DMS153 (cell line): ENCODE results near the gene IARS2.
A peak's percentile ranks its signal among the peaks of the same experiment; 100 is the strongest.
"Not testable (repeated sequence)": the region's sequence is repeated elsewhere in the genome, so short reads cannot be mapped to it uniquely, and the experiment has no call there.

ENCODE experiments used
- DNase-seq: peaks from one replicate; lab custom pipeline; 2025; lab: John Stamatoyannopoulos, UW

Gene IARS2

DNA sequence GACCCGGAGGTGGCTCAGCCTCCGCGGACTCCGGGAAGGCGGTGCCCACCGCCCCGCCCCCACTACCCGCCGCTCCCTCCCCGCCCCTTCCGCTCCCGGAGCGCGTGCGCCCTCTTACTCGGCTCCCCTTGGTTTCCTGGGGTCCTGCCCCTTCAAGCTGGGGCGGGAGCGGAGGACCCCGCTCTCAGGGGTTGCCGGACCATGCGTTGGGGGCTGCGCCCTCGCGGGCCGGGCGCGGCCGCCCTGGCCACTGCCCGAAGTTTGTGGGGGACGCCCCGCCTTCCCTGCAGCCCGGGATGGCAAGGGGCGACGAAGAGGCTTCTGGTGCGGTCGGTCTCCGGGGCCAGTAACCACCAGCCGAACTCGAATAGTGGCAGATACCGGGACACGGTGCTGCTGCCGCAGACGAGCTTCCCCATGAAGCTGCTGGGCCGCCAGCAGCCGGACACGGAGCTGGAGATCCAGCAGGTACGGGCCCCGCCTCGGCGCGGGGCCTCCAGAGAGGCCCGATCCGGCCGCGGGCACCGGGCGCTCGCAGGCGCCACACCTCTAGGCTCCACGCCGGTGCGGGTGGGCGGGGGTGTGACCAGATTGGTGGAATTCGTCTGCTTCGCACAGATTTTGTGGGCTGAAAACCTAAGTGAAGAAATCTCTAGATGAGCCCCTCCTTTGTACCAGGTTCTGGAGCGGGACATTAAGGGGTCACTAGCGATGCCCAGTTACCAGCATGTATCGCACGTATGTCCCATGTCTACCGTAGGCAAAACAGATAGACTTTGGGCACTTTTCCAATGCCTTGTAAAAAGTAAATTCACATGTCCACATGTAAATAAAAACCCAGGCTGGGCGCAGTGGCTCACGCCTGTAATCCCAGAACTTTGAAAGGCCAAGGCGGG lies at the start of gene IARS2:
IARS2 (plus strand) TSS at position 117 of the 896 bp plus-strand sequence; CDS start at position 202, 85 bp downstream.
- peak; percentile 77 for DNase-seq

DNA sequence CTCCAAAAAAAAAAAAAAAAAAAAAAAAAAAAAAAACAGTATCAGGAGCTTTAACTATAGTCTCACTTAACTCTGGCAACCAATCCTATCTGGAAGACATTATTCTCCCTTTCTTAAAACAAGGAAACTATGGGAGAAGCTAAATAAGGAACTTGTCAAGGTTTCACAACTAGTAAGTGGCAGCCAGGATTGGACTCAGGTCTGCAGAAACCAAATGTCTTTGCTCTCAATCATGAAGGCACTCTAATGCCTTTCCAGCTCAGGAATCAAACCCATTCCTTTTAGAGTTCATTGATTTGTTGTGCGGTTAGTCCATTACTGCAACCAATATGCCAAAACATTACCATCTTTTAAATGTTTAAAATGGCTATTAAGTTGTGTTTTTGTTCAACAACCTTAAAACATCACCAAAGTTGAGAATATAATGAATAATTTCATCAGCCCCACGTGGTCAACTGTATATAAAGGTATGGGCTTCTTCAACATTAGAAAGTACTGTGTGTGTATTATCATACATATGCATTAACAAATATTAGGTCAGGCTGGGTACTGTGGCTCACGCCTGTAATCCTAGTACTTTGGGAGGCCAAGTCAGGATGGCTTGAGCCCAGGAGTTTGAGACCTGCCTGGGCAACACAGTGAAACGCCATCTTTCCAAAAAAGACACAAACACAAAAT lies 49.1 kb upstream of the IARS2 start:
- no peak for DNase-seq

DNA sequence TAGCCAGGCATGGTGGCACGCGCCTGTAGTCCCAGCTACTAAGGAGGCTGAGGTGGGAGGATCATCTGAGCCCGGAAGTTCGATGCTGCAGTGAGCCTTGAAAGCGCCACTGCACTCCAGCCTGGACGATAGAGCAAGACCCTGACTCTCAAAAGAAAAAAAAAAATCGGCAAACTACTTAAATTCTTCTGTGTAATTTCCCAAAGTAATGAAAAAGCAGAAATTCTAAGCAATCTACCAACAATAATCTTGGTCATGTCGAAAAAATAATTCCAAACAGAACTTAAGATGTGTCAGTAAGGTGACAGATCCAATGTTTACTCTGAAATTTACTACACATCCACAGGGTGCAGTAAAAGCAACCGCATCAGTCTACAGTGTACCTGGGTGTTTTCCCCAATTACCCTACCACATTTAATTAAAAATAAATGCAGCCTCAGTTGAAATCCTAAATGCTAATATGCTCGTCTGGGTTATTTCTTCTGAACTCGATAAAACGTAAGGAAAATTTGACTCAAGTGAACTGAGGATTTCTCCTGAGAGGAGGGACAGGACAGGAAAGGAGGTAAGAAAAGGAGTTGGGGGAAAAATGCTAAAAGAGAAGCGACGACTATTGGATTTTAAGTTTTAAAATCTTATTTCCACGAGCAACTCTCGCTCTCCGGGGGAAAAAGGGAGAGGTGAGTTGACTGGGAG lies 48.4 kb upstream of the IARS2 start:
- peak; percentile 9 for DNase-seq

DNA sequence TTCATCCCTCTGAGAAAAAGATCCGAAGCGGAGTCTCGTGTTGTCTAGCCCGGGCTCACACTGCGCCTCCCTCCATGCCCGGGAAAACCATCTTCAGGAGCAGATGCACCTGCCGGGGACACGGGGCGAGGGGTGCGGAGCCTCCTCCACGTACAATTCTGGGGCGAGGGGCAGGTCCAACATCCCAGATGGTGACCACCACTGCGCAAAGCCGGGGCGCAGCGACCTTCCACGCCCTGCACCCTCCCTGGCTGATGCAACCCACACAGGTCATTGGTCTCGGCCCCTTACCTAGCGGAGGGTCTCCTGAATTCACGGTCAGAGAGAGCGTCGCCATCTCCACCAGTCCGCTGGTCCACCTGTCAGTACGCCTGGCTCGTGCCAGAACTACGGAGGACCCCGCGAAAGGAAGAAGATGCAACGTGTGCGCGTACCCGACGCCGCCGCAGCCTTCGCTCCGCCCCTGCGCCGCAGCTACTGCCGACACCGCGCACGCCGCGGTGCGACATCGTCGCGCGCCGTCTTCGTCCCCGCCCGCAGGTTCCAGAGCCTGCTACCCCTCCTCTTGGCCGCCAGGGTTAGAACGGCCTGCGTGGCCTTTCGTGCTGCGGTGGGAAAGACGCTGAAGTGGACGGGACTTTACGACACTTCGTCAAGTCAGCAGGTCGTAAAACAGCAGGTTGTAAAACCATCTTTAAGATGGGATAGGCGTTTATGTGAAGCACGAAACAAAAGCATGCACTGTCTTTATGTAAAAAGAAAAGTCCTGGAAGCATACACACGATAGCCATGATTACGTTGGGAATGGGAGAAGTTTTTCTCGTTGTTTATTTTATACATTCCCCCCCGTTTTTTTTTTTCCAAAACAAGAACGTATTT lies 47.6 kb upstream of the IARS2 start, which contains the start of gene EPRS1:
EPRS1 (minus strand) TSS at position 454 of the 879 bp plus-strand sequence; CDS start at position 337, 117 bp downstream.
- peak; percentile 97 for DNase-seq

DNA sequence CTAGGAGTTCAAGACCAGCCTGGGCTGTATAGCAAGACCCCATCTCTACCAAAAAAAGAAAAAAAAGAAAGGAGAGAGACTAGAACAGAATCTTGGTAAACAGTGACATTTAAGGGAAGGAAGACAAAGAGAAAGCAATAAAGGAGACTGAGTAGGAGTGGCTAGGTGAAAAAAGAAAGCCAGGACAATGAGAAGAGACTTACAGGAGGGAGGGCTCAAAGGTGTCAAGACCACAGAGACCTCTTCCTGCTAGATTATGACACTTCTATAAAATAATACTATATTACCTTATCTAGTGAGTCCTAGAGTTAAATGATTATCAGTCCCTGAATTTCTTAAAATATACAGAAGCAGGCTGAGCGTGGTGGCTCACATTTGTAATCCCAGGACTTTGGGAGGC lies 37.6 kb upstream of the IARS2 start:
- no peak for DNase-seq

DNA sequence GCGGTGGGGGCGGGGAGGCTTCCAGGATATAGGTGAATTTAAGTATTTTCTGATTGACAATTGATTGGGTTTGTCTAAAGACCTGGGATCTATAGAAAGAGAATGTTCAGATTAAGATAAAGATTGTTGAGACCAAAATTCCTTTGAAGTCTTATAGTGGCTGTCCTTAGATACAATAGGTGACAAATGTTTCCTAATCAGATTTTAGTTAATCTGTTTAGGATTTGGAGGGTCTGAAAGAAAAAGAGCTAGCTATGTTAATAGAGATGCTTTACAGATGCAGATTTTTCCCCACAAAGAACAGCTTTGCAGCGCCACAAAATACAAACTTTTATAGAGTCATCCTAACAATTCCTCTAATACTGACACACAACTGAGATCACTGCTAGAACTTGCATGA lies 33.1 kb upstream of the IARS2 start:
- no peak for DNase-seq

DNA sequence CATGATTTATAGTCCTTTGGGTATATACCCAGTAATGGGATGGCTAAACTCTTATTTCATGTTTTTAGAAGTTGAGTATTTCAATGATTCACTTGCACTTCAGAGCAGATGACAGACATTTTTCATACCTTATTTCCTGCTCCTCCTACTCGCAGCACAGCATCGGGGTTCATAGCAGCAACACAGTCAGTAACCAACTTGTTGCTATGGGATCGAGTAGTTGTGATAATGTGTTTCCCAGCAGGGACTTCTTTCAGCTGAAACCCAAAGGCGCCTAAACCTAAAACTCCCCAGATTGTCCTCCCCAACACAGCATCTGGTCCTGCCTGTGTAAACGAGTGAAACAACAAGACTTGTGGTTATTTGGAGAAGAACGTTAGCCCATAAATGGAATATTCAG lies 31.3 kb upstream of the IARS2 start:
- DNase-seq: no peak

DNA sequence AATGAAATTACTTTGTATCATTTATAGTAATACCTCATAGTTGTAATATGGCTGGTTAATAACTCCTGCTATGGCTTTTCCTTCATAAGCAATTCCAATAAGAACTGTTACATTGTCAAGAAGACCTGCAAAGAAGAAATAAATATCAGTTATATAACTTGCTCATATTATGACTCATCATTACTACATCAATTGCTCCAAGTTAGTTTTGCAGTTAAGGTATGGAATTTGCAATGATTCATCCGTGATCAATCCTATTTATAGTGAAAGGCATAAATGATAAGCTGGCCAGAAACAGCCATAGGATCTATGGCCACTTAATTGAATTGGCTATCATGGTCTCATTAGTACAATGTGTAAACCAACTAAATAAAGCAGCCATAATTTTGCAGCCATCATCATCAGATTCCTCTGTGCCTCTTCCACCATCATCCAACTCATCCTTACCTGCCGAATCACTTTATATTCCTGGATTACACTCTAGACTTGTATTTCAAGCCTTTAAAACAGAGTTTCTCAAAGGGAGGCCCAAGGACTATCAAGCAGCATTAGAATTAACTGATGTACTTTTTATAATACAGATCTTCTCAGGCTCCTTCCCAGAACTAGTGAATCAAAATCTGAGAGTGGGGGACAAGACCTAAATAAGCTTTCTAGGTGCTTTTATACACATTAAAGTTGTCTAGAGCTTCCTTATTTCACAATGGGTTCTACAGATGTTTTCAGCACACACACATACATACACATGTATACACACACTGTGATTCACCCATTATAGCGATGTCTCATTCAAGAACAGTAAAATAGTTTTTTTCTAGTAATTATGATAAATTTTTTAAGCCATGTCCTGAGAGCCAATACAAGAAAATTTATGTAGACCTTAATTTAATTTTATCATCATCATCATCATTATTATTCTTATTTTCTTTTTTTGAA lies 26.4 kb upstream of the IARS2 start:
- no peak for DNase-seq

DNA sequence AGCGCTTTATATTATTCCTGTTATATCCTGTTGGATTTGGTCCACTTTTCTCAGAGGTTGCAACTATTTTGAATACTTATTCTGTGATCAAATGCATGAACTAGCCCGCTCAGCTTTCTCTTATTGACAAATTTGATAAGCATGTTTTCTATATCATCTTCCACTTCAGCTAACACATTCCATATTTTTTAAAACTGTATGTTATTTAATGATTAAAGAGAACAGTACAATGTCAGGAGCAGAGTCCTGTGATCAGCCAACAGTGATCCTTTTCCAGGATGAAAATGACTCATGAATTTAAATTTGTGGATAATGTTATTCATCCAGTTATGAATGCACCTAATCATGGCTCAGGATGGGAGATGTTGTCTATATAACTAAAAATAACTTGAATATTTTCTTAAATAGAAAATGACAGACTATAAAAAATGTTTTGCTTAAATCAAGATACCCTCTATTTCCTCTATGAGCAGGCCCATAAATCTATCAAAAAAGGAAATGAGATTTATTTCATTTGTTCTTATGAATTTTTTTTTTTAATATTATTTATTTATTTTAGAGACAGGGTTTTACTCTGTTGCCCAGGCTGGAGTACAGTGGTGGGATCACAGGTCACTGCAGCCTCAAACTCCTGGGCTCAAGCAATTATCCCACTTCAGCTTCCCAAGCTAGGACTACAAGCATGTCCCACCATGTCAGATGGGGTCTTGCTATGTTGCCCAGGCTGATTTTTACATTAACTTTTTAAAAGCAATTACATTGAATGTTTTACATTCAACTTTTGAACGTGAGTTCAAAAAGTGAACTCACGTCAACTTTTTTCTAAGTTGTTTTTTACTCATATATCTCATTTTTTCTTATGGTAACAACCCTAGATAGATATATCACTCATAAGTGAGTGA lies 16.8 kb upstream of the IARS2 start:
- no peak for DNase-seq

DNA sequence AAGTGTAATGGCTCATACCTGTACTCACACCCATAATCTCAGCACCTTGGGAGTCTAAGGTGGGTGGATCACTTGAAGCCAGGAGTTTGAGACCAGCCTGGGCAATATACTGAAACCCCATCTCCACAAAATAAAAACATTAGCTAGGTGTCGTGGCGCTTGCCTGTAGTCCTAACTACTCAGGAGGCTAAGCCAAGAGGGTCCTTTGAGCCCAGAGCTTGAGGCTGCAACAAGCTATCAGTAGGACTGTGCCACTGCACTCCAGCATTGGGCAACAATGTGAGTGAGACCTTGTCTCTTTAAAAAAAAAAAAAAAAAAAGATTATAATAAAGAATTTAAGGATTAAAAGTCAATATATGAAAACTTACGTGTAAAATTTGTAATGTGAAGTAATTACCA lies 16.0 kb upstream of the IARS2 start:
- DNase-seq: no peak

DNA sequence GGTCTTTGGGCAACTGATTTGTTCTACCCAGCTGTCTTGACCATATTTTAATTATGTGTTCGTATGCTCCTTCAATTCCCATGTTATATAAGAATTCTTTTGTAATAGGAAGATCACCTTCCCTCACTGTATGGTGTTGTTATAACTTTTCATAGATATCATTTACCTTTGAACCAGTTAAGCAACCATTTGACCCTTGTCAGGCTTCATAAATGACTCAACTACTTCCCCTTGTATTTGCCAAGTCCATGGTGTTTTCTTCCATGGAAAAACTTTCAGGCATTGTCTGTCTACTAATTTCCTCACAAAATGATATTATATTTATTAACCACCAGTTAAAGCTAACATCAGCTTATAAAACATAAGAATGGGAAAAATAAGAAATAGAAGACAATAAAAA lies 9.5 kb upstream of the IARS2 start:
- no peak for DNase-seq

DNA sequence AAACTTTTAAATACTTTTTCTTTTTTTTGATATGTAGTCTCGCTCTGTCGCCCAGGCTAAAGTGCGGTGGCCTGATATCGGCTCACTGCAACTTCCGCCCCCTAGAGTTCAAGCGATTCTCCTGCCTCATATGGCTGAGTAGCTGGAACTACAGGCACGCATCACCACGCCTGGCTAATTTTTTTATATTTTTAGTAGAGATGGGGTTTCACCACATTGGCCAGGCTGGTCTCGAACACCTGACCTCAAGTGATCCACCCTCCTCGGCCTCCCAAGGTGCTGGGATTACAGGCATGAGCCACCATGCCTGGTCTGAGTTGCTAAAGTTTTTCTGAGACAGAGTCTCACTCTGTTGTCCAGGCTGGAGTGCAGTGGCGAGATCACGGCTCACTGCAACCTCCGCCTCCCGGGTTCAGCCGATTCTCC lies 7.7 kb upstream of the IARS2 start:
- not testable (repeated sequence) for DNase-seq

DNA sequence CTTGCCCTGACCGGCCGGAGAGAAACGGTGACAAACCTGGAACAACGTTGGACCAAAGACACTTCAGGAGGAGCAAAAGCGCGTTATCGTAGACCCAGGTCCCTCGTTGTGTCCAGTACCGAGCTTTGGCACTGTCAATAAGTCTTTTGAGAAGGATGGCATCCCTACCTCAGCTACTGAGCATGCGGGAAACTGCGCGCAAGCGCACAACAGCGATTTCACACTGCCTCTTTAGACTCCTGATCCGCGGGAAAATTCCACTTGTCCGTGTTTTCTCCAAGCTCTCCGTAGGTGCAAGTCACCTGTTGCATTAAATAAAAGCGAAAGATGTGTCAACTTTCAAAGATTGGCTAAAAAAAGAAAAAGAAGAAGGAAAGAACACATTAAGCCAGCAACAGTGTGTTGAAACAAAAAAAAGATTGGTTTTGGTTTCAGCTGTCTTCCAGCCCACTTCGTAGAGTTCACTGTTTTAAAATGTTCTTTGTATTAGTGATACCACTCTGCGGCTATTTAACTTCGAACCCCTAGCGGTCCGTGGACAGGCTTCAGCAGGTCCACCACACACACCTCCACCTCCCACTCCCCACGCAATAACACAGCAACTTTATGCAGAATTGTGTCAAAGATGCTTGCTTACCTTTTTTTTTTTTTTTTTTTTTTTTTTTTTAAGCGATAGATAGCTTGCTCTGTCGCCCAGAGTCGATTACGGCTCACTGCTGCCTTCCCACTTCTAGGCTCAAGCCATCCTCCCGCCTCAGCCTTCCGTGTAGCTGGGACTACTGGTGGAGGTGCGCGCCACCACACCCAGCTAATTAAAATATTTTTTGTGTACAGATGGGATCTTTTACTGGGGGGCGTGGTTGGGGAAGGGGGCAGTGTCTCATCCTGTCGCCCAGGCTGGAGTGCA lies 4.0 kb upstream of the IARS2 start, which contains the start of gene BPNT1:
BPNT1 (minus strand) TSS at position 139 of the 907 bp plus-strand sequence. CDS start 9,942 bp downstream, outside the sequence.
- DNase-seq: peak; percentile 97

DNA sequence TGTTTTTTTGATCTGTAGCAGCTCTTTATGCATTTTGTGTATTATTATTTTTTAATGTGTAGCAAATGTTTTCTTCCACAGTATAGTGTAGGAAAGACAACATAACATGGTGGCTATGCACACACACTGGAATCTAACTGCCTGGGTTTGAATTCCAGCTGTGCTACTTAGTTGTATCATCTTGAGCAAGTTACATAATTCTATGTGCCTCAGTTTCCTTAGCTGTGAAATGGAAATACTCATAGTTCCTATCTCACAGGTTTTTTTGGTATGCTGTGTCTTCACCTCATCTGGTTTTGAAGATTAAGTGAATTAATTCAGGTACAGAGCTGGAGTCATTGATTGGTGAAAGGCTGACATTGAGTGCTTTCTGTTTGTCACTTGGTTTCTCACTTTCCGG lies 1.2 kb upstream of the IARS2 start:
- DNase-seq: no peak

DNA sequence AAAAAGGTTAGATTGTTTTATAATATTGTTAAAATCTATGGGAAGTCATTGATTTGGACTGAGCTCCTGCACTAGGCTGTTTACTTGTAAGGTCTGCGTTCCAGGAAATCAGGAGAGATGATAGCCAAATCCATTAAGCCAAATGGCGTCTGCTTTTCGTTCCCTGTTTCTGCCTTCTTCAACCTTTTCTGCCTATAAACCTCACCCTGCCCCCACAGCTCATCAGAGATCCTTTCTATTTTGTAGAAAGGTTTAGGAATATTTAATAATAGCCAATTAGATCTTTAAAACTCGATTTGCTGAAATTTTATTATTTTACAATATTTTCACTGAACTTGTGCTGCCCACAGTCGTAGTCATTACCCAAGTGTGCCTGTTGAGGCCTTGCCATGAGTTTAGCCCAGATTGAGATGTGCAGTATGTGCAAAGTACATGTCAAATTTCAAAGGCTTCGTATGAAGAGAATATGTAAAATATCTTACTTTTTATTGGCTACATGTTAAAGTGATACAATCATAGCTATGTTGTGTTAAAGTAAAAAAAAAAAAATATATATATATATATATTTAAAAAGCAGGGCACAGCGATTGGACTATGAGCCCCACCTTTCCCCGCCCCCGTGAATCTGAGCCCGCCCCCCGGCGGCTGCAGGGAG lies 444 bp upstream of the IARS2 start:
- DNase-seq: peak; percentile 54

DNA sequence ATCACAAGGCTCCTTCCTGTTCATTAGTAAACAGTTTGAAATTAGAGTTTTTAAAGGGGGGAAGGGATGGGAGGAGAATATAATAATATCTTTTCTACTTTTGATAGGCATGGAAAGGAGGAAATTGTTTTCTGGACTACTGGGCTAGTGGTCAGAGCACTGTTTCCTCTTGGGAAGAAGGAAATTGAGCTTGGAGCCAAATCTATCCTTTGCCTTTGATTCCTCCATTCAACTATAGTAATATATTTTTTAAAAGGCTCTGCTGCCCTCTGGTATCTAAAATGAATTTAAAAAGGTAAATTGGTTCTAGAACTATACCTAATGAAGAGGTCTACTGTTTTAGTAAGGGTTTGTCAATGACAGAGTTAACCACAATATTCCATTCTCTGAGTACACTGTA lies 5.9 kb downstream of the IARS2 start:
- DNase-seq: no peak

DNA sequence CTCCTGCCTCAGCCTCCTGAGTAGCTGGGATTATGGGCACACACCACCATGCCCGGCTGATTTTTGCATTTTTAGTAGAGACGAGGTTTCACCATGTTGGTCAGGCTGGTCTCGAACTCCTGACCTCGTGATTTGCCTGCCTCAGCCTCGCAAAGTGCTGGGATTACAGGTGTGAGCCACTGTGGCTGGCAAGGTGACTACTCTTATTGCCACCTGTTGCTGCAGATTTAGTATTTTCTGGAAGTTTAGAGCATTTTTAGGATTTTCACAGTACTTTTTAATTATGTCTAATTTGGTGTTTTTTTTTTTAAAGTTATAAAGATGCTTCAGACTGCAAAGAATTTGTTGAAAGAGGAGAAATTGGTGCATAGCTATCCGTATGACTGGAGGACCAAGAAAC lies 16.5 kb downstream of the IARS2 start:
- not testable (repeated sequence) for DNase-seq

DNA sequence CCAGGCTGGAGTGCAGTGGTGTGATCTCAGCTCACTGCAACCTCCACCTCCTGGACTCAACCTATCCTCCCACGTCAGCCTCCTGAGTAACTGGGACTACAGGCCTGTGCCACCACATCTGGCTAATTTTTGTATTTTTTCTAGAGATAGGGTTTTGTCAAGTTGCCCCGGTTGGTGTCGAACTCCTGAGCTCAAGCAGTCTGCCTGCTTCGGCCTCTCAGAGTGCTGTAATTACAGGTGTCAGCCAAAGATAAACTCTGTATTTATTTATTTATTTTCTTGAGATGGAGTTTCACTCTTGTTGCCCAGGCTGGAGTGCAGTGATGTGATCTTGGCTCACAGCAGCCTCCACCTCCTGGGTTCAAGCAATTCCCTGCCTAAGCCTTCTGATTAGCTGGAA lies 18.7 kb downstream of the IARS2 start:
- DNase-seq: not testable (repeated sequence)
